ENCODE data around the gene RNF4.

RNF4 gene

DNA sequence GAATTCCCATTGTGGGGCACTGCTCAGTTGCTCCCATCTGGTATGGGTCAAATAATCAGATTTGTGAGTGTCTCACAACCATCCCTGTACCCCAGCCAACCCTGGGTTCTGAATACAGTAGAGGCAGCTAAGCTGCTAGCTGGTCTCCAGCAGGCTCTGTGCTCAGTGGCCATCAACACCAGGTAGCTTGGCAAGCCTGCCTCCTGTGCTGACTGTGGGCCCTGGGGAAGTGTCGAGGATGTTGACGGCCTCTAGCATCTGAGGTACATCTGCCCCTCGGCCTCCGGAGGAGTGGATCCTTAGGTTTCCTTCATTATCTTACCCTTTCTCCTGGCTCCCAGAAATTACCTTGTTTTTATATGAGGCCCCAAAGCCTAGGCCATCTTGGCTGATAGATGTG is 13.3 kb downstream of the RNF4 start:
- no CpG with 5 or more reads among the region's 4 CpGs for WGBS (ENCODE audit: extremely low coverage, insufficient coverage, low lambda C conversion rate)
- Histone ChIP-seq H3K36me3 (ENCODE audit: control insufficient read depth, insufficient read depth, low read length) (no peaks in the 10 kb centered on the region), H3K79me2 (ENCODE audit: control insufficient read depth, insufficient read depth, low read length) (peaks cover 97% of the 10 kb centered on the region)

GRCh38 chr4:2482693-2483092 is 13.8 kb downstream of the RNF4 start:
- DNase-seq, result no peak
- Histone ChIP-seq H2BK5ac (ENCODE audit: low read length) (no peak overlapping the region), H2BK15ac (replicated peaks; ENCODE audit: low read depth) (no peak overlapping the region), H3K9ac (ENCODE audit: low read length) (no peak overlapping the region), H4K5ac (ENCODE audit: low read length) (no peak overlapping the region), H3K4me2 (ENCODE audit: low read length) (no peak overlapping the region), H3K4ac (ENCODE audit: low read depth, low read length) (no peak overlapping the region), H3K23ac (ENCODE audit: low read length) (no peak overlapping the region), H2BK120ac (ENCODE audit: low read depth, low read length) (no peak overlapping the region), H3K56ac (ENCODE audit: low read length) (no peak overlapping the region), H3K4me1 (ENCODE audit: control insufficient read depth, low read depth, low read length) (peaks cover 14% of the 10 kb centered on the region), H3K79me1 (ENCODE audit: low read length) (peaks cover 17% of the 10 kb centered on the region), H4K8ac (ENCODE audit: low read depth, low read length) (no peak overlapping the region), H3K18ac (ENCODE audit: low read length) (no peak overlapping the region), H3K4me3 (ENCODE audit: low read length) (no peak overlapping the region), H3K36me3 (ENCODE audit: control insufficient read depth, insufficient read depth, low read length) (no peaks in the 10 kb centered on the region), H3K27me3 (ENCODE audit: insufficient read depth, low read length, poor library complexity) (no peaks in the 10 kb centered on the region), H3K27ac (ENCODE audit: low read depth, low read length) (no peak overlapping the region), H2AK5ac (ENCODE audit: low read length) (no peak overlapping the region), H3K79me2 (ENCODE audit: control insufficient read depth, insufficient read depth, low read length) (peaks cover 96% of the 10 kb centered on the region)
- no CpG with 5 or more reads among the region's 3 CpGs for WGBS (ENCODE audit: extremely low coverage, insufficient coverage, low lambda C conversion rate)

More for the DNA sequence above, 13.3 kb downstream of the RNF4 start:
- H2AK5ac ChIP-seq (ENCODE audit: low read length), result no peak overlapping the region
- H3K4me1 ChIP-seq (ENCODE audit: control insufficient read depth, low read depth, low read length), result peaks cover 16% of the 10 kb centered on the region
- H4K8ac ChIP-seq (ENCODE audit: low read depth, low read length), result no peak overlapping the region
- H3K4ac ChIP-seq (ENCODE audit: low read depth, low read length), result no peak overlapping the region
- no peaks in the 10 kb centered on the region for H3K27me3 ChIP-seq (ENCODE audit: insufficient read depth, low read length, poor library complexity)
- no peak overlapping the region for H4K5ac ChIP-seq (ENCODE audit: low read length)
- no peak overlapping the region for H3K4me2 ChIP-seq (ENCODE audit: low read length)
- no peak overlapping the region for H3K27ac ChIP-seq (ENCODE audit: low read depth, low read length)
- H3K9ac ChIP-seq (ENCODE audit: low read length), result no peak overlapping the region
- H3K18ac ChIP-seq (ENCODE audit: low read length), result no peak overlapping the region
- H3K4me3 ChIP-seq (ENCODE audit: low read length), result no peak overlapping the region
- H3K79me1 ChIP-seq (ENCODE audit: low read length), result peaks cover 17% of the 10 kb centered on the region
- H3K56ac ChIP-seq (ENCODE audit: low read length), result no peak overlapping the region
- DNase-seq, result no peak
- H3K23ac ChIP-seq (ENCODE audit: low read length), result peak overlapping the region; percentile 52
- H2BK15ac ChIP-seq (replicated peaks; ENCODE audit: low read depth), result no peak overlapping the region
- H2BK5ac ChIP-seq (ENCODE audit: low read length), result no peak overlapping the region
- no peak overlapping the region for H2BK120ac ChIP-seq (ENCODE audit: low read depth, low read length)

DNA sequence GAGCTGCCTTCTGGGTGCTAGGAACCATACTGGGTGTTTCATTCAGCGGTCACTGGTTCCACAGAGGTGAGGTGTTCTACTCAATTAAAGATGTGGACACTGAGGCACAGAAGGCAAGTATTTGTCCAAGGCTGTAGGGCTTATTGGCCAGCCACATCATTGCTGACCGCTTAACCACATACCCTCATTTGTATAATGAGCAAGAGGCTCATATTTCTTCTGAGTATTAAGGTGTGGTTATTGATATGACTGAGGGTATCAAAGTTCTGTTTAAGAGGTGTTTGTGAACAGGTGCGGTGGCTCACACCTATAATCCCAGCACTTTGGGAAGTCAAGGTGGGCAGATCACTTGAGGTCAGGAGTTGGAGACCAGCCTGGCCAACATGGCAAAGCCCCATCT is 14.3 kb downstream of the RNF4 start:
- DNase-seq, result no peak
- WGBS (ENCODE audit: extremely low coverage, insufficient coverage, low lambda C conversion rate), result no CpG with 5 or more reads among the region's 3 CpGs
- H3K23ac ChIP-seq (ENCODE audit: low read length), result no peak overlapping the region
- H3K18ac ChIP-seq (ENCODE audit: low read length), result no peak overlapping the region
- no peak overlapping the region for H3K4me3 ChIP-seq (ENCODE audit: low read length)
- no peak overlapping the region for H4K5ac ChIP-seq (ENCODE audit: low read length)
- no peak overlapping the region for H2BK120ac ChIP-seq (ENCODE audit: low read depth, low read length)
- no peak overlapping the region for H4K8ac ChIP-seq (ENCODE audit: low read depth, low read length)
- H3K79me2 ChIP-seq (ENCODE audit: control insufficient read depth, insufficient read depth, low read length), result peaks cover 95% of the 10 kb centered on the region
- no peaks in the 10 kb centered on the region for H3K27me3 ChIP-seq (ENCODE audit: insufficient read depth, low read length, poor library complexity)
- H3K56ac ChIP-seq (ENCODE audit: low read length), result no peak overlapping the region
- H3K9ac ChIP-seq (ENCODE audit: low read length), result no peak overlapping the region
- no peak overlapping the region for H2AK5ac ChIP-seq (ENCODE audit: low read length)
- H2BK5ac ChIP-seq (ENCODE audit: low read length), result no peak overlapping the region
- H2BK15ac ChIP-seq (replicated peaks; ENCODE audit: low read depth), result no peak overlapping the region
- no peak overlapping the region for H3K27ac ChIP-seq (ENCODE audit: low read depth, low read length)
- peaks cover 13% of the 10 kb centered on the region for H3K4me1 ChIP-seq (ENCODE audit: control insufficient read depth, low read depth, low read length)
- H3K79me1 ChIP-seq (ENCODE audit: low read length), result peaks cover 17% of the 10 kb centered on the region
- H3K36me3 ChIP-seq (ENCODE audit: control insufficient read depth, insufficient read depth, low read length), result no peaks in the 10 kb centered on the region
- H3K4me2 ChIP-seq (ENCODE audit: low read length), result no peak overlapping the region
- H3K4ac ChIP-seq (ENCODE audit: low read depth, low read length), result no peak overlapping the region

DNA sequence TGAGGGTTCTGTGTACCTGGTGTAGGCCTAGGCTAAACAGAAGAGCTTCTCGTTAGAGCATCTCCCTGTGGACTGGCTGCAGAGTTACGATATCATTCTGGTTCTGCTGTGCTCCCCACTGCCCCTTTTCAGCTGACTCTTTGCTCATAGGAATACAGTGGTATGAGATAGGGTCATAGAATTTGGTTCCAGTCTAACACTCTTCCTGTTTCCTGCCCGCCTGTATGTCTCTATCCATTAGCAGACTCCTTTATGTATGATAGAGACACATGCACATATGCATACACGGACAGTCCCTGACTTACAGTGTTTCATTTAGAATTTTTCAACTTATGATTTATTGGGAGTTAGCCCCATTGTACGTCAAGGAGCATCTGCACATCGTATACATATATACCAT is 15.3 kb downstream of the RNF4 start:
- no peak overlapping the region for H3K27ac ChIP-seq (ENCODE audit: low read depth, low read length)
- no peak overlapping the region for H4K8ac ChIP-seq (ENCODE audit: low read depth, low read length)
- H3K79me1 ChIP-seq (ENCODE audit: low read length), result peaks cover 21% of the 10 kb centered on the region
- no CpG with 5 or more reads among the region's 6 CpGs for WGBS (ENCODE audit: extremely low coverage, insufficient coverage, low lambda C conversion rate)
- H3K4ac ChIP-seq (ENCODE audit: low read depth, low read length), result no peak overlapping the region
- H3K9ac ChIP-seq (ENCODE audit: low read length), result no peak overlapping the region
- H2BK120ac ChIP-seq (ENCODE audit: low read depth, low read length), result no peak overlapping the region
- H3K4me1 ChIP-seq (ENCODE audit: control insufficient read depth, low read depth, low read length), result peaks cover 14% of the 10 kb centered on the region
- no peaks in the 10 kb centered on the region for H3K27me3 ChIP-seq (ENCODE audit: insufficient read depth, low read length, poor library complexity)
- no peak overlapping the region for H4K5ac ChIP-seq (ENCODE audit: low read length)
- no peak overlapping the region for H3K18ac ChIP-seq (ENCODE audit: low read length)
- H2BK5ac ChIP-seq (ENCODE audit: low read length), result no peak overlapping the region
- no peak overlapping the region for H2BK15ac ChIP-seq (replicated peaks; ENCODE audit: low read depth)
- H3K79me2 ChIP-seq (ENCODE audit: control insufficient read depth, insufficient read depth, low read length), result peaks cover 92% of the 10 kb centered on the region
- H3K23ac ChIP-seq (ENCODE audit: low read length), result no peak overlapping the region
- H3K4me3 ChIP-seq (ENCODE audit: low read length), result no peak overlapping the region
- no peaks in the 10 kb centered on the region for H3K36me3 ChIP-seq (ENCODE audit: control insufficient read depth, insufficient read depth, low read length)
- no peak overlapping the region for H3K56ac ChIP-seq (ENCODE audit: low read length)
- H3K4me2 ChIP-seq (ENCODE audit: low read length), result no peak overlapping the region
- H2AK5ac ChIP-seq (ENCODE audit: low read length), result no peak overlapping the region
- DNase-seq, result no peak

GRCh38 chr4:2484993-2485392 is 16.1 kb downstream of the RNF4 start:
- Histone ChIP-seq H4K8ac (ENCODE audit: low read depth, low read length) (no peak overlapping the region), H3K79me1 (ENCODE audit: low read length) (peaks cover 27% of the 10 kb centered on the region), H4K5ac (ENCODE audit: low read length) (no peak overlapping the region), H3K23ac (ENCODE audit: low read length) (no peak overlapping the region), H3K4me3 (ENCODE audit: low read length) (no peak overlapping the region), H3K4me1 (ENCODE audit: control insufficient read depth, low read depth, low read length) (peaks cover 16% of the 10 kb centered on the region), H3K27me3 (ENCODE audit: insufficient read depth, low read length, poor library complexity) (no peaks in the 10 kb centered on the region), H2BK5ac (ENCODE audit: low read length) (no peak overlapping the region), H3K9ac (ENCODE audit: low read length) (no peak overlapping the region), H3K56ac (ENCODE audit: low read length) (no peak overlapping the region), H2BK15ac (replicated peaks; ENCODE audit: low read depth) (no peak overlapping the region), H2BK120ac (ENCODE audit: low read depth, low read length) (no peak overlapping the region), H3K36me3 (ENCODE audit: control insufficient read depth, insufficient read depth, low read length) (peaks cover 2% of the 10 kb centered on the region), H3K79me2 (ENCODE audit: control insufficient read depth, insufficient read depth, low read length) (peaks cover 92% of the 10 kb centered on the region), H3K4ac (ENCODE audit: low read depth, low read length) (no peak overlapping the region), H3K4me2 (ENCODE audit: low read length) (no peak overlapping the region), H2AK5ac (ENCODE audit: low read length) (no peak overlapping the region), H3K18ac (ENCODE audit: low read length) (no peak overlapping the region), H3K27ac (ENCODE audit: low read depth, low read length) (no peak overlapping the region)
- WGBS (ENCODE audit: extremely low coverage, insufficient coverage, low lambda C conversion rate), result no CpG with 5 or more reads among the region's 11 CpGs
- no peak for DNase-seq

DNA sequence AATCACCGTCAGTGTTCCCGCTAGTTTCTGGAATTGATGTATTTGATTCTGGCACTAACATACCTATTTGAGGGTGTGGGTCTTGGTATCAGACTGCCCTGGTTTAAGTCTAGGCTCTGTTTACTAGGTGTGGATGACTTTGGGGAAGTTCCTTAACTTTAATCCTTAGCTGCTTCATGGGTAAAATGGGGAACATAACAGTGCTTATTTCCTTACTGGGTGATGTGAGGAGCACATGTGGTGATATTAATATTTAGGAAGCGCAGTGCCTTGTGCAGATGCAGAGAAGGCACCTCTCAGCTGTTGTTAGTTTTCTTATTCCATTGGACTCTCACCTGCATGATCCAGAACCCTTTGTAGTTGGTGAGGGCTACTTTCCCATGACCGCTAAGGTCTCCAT is 17.1 kb downstream of the RNF4 start:
- no peak overlapping the region for H3K4me2 ChIP-seq (ENCODE audit: low read length)
- H2BK5ac ChIP-seq (ENCODE audit: low read length), result no peak overlapping the region
- DNase-seq, result no peak
- H2AK5ac ChIP-seq (ENCODE audit: low read length), result no peak overlapping the region
- whole genome bisulfite sequencing (ENCODE audit: extremely low coverage, insufficient coverage, low lambda C conversion rate), result no CpG with 5 or more reads among the region's 4 CpGs
- no peaks in the 10 kb centered on the region for H3K27me3 ChIP-seq (ENCODE audit: insufficient read depth, low read length, poor library complexity)
- H3K23ac ChIP-seq (ENCODE audit: low read length), result no peak overlapping the region
- no peak overlapping the region for H4K5ac ChIP-seq (ENCODE audit: low read length)
- peaks cover 16% of the 10 kb centered on the region for H3K4me1 ChIP-seq (ENCODE audit: control insufficient read depth, low read depth, low read length)
- H2BK15ac ChIP-seq (replicated peaks; ENCODE audit: low read depth), result no peak overlapping the region
- no peak overlapping the region for H3K4ac ChIP-seq (ENCODE audit: low read depth, low read length)
- H3K9ac ChIP-seq (ENCODE audit: low read length), result no peak overlapping the region
- H3K18ac ChIP-seq (ENCODE audit: low read length), result no peak overlapping the region
- H3K79me2 ChIP-seq (ENCODE audit: control insufficient read depth, insufficient read depth, low read length), result peaks cover 92% of the 10 kb centered on the region
- no peak overlapping the region for H3K27ac ChIP-seq (ENCODE audit: low read depth, low read length)
- H3K79me1 ChIP-seq (ENCODE audit: low read length), result peaks cover 31% of the 10 kb centered on the region
- no peak overlapping the region for H3K56ac ChIP-seq (ENCODE audit: low read length)
- H3K36me3 ChIP-seq (ENCODE audit: control insufficient read depth, insufficient read depth, low read length), result peaks cover 2% of the 10 kb centered on the region
- H2BK120ac ChIP-seq (ENCODE audit: low read depth, low read length), result no peak overlapping the region
- H3K4me3 ChIP-seq (ENCODE audit: low read length), result no peak overlapping the region
- H4K8ac ChIP-seq (ENCODE audit: low read depth, low read length), result no peak overlapping the region
